ENCODE measurements around the gene RBM14.
"Not testable (repeated sequence)": the region's sequence is repeated elsewhere in the genome, so short reads cannot be mapped to it uniquely, and the experiment has no call there.

GRCh38 chr11:66606608-66607007, 9.8 kb upstream of the RBM14 start:
- TF ChIP-seq POLR2A (IDR thresholded peaks at IDR 0.05; ENCODE audit: low read depth, low read length); TAF1 (IDR thresholded peaks at IDR 0.05; ENCODE audit: borderline replicate concordance, low read depth, low read length); POLR2AphosphoS5 (IDR thresholded peaks at IDR 0.05; ENCODE audit: low read depth, low read length): not testable (repeated sequence)

All from GM12892 (cell line).